PFSK-1 (cell line): ENCODE data around the gene DNAJB5.

Source experiments
- FOXP2 ChIP-seq: optimal IDR thresholded peaks from 2 replicates; pipeline ENCODE3; 2011; ENCODE audit warnings: borderline replicate concordance, control low read depth, inconsistent platforms; ENCODE audit not compliant: insufficient read depth; ENCODE audit errors: extremely low read length, extremely low read depth
- POLR2AphosphoS5 ChIP-seq: IDR thresholded peaks from 2 replicates; pipeline ENCODE4 v1.6.1; 2012; ENCODE audit warnings: low read depth, mild to moderate bottlenecking, control low read depth, low read length, moderate library complexity
- SIN3A ChIP-seq: IDR thresholded peaks from 2 replicates; pipeline ENCODE4 v1.6.1; 2012; ENCODE audit warnings: mild to moderate bottlenecking, low read length, moderate library complexity, borderline replicate concordance; ENCODE audit not compliant: insufficient read depth
- TAF1 ChIP-seq: IDR thresholded peaks from 2 replicates; pipeline ENCODE4 v1.6.1; 2012; ENCODE audit warnings: low read length, control low read depth, borderline replicate concordance; ENCODE audit not compliant: insufficient read depth
- TF ChIP-seq, protein P1 (sequence below), 2 experiments: IDR thresholded peaks; 2 replicates each; pipeline versions ENCODE4 v1.6.1 to v1.8.0; 2011 to 2012; ENCODE audit warnings: low read depth in 2 of 2, low read length in 2 of 2, control low read depth in 1 of 2, inconsistent platforms in 1 of 2, mild to moderate bottlenecking in 1 of 2, moderate library complexity in 1 of 2; ENCODE audit not compliant: insufficient read depth in 1 of 2

Gene DNAJB5

DNA sequence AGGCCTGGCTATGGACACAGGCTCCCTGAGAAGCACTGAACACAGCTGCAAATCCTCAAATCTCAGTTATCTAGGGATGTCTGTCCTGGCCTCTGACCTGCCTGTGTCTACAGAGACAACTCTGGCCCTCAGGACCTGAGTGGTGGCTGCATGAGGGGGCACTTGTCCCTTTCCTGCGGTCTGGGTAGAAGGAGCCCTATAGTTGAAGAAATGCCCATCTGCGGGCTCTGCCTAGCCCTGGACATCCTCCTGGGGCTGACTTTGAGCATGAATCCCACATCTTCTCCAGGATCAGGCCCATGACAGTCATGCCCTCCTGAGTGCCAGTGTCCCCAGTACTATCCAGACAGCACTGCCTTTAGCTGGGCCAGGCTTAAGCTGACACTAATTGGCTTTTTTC, 10.0 kb downstream of the DNAJB5 start:
- TF ChIP-seq FOXP2, result no peak
- TF ChIP-seq SIN3A, result no peak
- no peak for TF ChIP-seq POLR2AphosphoS5
- TF ChIP-seq TAF1, result no peak
- TF ChIP-seq, protein P1, sequence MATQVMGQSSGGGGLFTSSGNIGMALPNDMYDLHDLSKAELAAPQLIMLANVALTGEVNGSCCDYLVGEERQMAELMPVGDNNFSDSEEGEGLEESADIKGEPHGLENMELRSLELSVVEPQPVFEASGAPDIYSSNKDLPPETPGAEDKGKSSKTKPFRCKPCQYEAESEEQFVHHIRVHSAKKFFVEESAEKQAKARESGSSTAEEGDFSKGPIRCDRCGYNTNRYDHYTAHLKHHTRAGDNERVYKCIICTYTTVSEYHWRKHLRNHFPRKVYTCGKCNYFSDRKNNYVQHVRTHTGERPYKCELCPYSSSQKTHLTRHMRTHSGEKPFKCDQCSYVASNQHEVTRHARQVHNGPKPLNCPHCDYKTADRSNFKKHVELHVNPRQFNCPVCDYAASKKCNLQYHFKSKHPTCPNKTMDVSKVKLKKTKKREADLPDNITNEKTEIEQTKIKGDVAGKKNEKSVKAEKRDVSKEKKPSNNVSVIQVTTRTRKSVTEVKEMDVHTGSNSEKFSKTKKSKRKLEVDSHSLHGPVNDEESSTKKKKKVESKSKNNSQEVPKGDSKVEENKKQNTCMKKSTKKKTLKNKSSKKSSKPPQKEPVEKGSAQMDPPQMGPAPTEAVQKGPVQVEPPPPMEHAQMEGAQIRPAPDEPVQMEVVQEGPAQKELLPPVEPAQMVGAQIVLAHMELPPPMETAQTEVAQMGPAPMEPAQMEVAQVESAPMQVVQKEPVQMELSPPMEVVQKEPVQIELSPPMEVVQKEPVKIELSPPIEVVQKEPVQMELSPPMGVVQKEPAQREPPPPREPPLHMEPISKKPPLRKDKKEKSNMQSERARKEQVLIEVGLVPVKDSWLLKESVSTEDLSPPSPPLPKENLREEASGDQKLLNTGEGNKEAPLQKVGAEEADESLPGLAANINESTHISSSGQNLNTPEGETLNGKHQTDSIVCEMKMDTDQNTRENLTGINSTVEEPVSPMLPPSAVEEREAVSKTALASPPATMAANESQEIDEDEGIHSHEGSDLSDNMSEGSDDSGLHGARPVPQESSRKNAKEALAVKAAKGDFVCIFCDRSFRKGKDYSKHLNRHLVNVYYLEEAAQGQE (IDR thresholded peaks at IDR 0.05; ENCODE audit: insufficient read depth in 1 of 2, low read depth in 2 of 2, low read length in 2 of 2), result no peak

DNA sequence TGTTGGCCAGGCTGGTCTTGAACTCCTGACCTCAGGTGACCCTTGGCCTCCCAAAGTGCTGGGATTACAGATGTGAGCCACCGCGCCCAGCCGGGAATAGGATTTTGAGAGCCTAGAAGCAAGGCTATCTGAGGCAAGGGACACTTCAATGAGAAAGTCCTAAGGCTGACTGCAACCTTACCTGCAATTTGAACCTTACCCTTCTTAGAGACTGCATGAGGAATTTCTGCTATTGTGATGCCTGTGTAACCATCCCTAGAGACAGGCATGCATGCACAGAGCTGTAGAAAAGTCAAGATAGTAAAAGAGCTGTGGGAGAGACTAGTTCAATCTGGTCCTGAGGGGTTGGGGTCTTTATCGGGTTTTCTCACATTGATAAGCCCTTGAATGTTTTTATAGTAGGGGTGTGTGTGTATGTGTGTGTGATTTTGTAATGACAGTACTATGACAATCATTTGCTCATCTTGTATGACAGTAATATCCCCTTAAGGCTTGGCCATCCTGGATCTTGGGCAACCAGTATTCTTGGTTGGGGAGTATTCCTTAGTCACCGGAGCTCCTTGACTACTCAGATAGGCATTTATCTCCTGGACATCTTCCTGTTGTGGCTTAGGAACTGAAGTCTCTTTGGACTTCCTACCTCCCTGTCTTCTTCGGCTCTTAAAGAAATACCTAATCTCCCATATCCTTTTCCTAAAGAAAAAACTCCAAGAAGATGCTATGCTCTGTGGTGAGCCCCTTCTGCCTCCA, 11.2 kb downstream of the DNAJB5 start:
- TF ChIP-seq FOXP2 (no peak), POLR2AphosphoS5 (no peak), SIN3A (no peak), TAF1 (no peak)
- TF ChIP-seq, protein P1 (IDR thresholded peaks at IDR 0.05; ENCODE audit: insufficient read depth in 1 of 2, low read depth in 2 of 2, low read length in 2 of 2), result no peak

DNA sequence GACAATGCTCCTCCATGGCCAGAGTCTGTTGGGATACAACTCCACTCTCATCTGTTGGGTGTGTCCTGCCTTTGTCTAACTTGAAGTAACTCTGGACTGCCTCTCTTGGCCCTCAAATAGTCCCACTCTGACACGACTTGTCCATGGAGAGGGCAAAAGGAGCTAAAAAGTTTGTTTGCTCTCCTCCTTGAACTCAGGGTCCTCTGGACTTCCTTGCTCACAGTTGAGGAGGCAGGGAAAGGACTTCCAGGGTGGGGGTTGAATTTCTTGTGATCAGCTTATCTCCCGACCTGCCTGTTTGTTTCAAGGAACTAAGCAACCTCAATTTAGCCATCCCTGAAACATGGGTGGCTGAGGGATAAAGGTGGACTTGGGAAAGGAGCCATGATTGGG, 11.7 kb downstream of the DNAJB5 start:
- TF ChIP-seq TAF1, result no peak

- TF ChIP-seq SIN3A (no peak), POLR2AphosphoS5 (no peak), FOXP2 (no peak), TAF1 (no peak)
- TF ChIP-seq, protein P1 (IDR thresholded peaks at IDR 0.05; ENCODE audit: insufficient read depth in 1 of 2, low read depth in 2 of 2, low read length in 2 of 2), result no peak
These were observed 12.4 kb downstream of the DNAJB5 start for GRCh38 chr9:35001803-35002502.

DNA sequence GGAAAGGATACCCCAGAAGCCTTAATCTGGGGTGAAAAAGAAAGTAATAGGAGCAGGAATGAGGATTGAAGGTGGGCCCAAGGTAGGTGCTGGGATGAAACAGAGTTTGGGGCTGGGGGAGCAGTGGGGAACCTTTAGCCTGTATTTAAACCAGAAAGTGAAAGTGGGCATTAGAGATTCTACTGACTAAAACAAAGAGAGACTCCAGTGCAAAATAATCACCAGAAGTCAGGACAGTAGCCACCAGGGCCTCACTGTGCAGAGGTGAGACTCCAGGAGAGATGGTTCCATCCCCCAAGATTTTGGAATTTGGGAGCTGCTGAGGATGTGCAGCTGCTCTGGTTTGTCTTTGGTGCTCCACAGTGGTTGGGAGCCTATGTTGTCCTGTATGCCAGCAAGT, 13.1 kb downstream of the DNAJB5 start:
- TF ChIP-seq FOXP2 (no peak), SIN3A (no peak), TAF1 (no peak), POLR2AphosphoS5 (no peak)
- TF ChIP-seq, protein P1 (IDR thresholded peaks at IDR 0.05; ENCODE audit: insufficient read depth in 1 of 2, low read depth in 2 of 2, low read length in 2 of 2), result no peak
